Esophagus muscularis mucosa (tissue), 4 donors: ENCODE data around the gene PRPS1.

Experiments used
- CTCF ChIP-seq, 3 experiments: fragments of 200-600 bp in 2 of 3; fragments of 450-650 bp in 1 of 3; sonication (generic) in 2 of 3; IDR thresholded peaks; one replicate each; pipeline ENCODE4 v1.5.1; 2017 to 2019; ENCODE audit warnings: antibody characterized with exemption in 3 of 3, mild to moderate bottlenecking in 2 of 3, moderate library complexity in 1 of 3
- EP300 ChIP-seq: sonication (generic); formaldehyde crosslinking; IDR thresholded peaks from one replicate; pipeline ENCODE4 v1.6.1; 2017; ENCODE audit warnings: antibody characterized with exemption
- POLR2A ChIP-seq: fragments of 450-650 bp; IDR thresholded peaks from one replicate; pipeline ENCODE4 v1.6.1; 2017; ENCODE audit warnings: antibody characterized with exemption, moderate library complexity, mild to moderate bottlenecking, low read depth
- POLR2AphosphoS5 ChIP-seq, 2 donors: sonication (generic); formaldehyde crosslinking; IDR thresholded peaks; one replicate each; pipeline ENCODE4 v1.6.1; 2017; ENCODE audit warnings: antibody characterized with exemption in 2 of 2

GRCh38 chrX:107700317-107700774, 72.0 kb downstream of the PRPS1 start:
- no peak for TF ChIP-seq POLR2A
- TF ChIP-seq CTCF (IDR thresholded peaks at IDR 0.05): no peak
- TF ChIP-seq POLR2AphosphoS5 (IDR thresholded peaks at IDR 0.05): peak; percentile 61 to 83
- peak; percentile 41 for TF ChIP-seq EP300
